Panc1 (cell line): ENCODE results near the gene ADCY3.

ENCODE experiments used
- TF ChIP-seq, protein P1 (sequence below), 2 experiments: IDR thresholded peaks; 2 replicates each; pipeline ENCODE4 v1.6.1; 2011 to 2012; ENCODE audit warnings: low read depth in 2 of 2, control low read depth in 1 of 2, low read length in 1 of 2, mild to moderate bottlenecking in 1 of 2, moderate library complexity in 1 of 2; ENCODE audit not compliant: insufficient read depth in 1 of 2
- TF ChIP-seq, protein P2 (sequence below): fragments of 450-650 bp; IDR thresholded peaks from 2 replicates; pipeline ENCODE4 v1.5.1; 2017; ENCODE audit warnings: mild to moderate bottlenecking

DNA sequence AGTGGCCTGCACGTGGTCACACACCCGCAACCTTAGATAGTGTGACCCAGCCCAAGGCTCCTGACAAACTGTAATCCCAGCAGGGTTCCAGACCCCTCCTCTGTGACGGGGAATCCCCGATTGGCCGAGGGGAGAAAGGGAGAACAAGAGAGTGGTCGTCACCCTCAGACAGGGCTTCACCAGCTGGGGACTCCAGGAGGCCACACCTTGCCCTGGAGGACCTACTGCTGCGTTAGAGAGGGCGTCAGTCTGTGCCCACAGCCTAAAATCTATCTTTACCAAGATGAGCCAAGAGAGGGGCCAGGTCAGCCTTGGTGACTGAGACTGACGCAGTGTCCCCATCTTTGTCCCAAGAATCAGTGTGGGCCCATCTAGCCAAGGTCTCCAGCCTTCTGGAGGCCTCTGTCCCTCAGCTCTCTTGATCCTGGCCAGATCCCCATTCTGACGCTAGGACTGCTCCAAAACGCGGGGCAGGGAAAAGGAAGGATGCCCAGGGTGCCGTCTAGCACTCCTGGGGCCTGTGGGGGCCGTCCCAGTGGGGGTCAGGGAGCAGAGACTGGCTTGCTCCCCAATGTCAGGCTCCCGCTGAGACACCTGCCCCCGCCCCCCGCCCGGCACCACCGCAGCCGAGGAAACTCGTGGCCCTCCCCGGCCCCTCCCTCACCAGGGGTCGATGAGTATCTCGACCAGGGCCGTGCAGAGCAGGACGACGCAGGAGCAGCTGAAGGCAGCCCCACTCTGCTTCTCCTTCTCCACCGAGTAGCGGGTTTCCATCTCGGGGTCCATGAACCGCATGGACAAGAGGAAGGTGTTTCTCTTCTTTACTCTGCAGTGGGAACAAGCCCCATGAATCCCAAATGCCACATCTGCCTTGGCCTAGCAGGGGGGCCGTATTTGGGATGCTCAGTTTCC is 86.0 kb downstream of the ADCY3 start:
- TF ChIP-seq, protein P1, sequence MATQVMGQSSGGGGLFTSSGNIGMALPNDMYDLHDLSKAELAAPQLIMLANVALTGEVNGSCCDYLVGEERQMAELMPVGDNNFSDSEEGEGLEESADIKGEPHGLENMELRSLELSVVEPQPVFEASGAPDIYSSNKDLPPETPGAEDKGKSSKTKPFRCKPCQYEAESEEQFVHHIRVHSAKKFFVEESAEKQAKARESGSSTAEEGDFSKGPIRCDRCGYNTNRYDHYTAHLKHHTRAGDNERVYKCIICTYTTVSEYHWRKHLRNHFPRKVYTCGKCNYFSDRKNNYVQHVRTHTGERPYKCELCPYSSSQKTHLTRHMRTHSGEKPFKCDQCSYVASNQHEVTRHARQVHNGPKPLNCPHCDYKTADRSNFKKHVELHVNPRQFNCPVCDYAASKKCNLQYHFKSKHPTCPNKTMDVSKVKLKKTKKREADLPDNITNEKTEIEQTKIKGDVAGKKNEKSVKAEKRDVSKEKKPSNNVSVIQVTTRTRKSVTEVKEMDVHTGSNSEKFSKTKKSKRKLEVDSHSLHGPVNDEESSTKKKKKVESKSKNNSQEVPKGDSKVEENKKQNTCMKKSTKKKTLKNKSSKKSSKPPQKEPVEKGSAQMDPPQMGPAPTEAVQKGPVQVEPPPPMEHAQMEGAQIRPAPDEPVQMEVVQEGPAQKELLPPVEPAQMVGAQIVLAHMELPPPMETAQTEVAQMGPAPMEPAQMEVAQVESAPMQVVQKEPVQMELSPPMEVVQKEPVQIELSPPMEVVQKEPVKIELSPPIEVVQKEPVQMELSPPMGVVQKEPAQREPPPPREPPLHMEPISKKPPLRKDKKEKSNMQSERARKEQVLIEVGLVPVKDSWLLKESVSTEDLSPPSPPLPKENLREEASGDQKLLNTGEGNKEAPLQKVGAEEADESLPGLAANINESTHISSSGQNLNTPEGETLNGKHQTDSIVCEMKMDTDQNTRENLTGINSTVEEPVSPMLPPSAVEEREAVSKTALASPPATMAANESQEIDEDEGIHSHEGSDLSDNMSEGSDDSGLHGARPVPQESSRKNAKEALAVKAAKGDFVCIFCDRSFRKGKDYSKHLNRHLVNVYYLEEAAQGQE (IDR thresholded peaks at IDR 0.05; ENCODE audit: insufficient read depth in 1 of 2, low read depth in 2 of 2, low read length in 1 of 2): no peak
- TF ChIP-seq, protein P2, sequence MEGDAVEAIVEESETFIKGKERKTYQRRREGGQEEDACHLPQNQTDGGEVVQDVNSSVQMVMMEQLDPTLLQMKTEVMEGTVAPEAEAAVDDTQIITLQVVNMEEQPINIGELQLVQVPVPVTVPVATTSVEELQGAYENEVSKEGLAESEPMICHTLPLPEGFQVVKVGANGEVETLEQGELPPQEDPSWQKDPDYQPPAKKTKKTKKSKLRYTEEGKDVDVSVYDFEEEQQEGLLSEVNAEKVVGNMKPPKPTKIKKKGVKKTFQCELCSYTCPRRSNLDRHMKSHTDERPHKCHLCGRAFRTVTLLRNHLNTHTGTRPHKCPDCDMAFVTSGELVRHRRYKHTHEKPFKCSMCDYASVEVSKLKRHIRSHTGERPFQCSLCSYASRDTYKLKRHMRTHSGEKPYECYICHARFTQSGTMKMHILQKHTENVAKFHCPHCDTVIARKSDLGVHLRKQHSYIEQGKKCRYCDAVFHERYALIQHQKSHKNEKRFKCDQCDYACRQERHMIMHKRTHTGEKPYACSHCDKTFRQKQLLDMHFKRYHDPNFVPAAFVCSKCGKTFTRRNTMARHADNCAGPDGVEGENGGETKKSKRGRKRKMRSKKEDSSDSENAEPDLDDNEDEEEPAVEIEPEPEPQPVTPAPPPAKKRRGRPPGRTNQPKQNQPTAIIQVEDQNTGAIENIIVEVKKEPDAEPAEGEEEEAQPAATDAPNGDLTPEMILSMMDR: no peak
